HEK293 (cell line): ENCODE results near the gene SLC38A1.

Source experiments
- BCL6B ChIP-seq: fragments of 450-650 bp; formaldehyde crosslinking; IDR thresholded peaks from 2 replicates; pipeline ENCODE4 v1.5.1; 2017; ENCODE audit warnings: missing biosample characterization, missing genetic modification characterization
- EGR2 ChIP-seq: fragments of 450-650 bp; formaldehyde crosslinking; IDR thresholded peaks from 2 replicates; pipeline ENCODE4 v1.5.1; 2016; ENCODE audit warnings: low read depth, missing biosample characterization, missing genetic modification characterization
- KLF8 ChIP-seq: fragments of 450-650 bp; formaldehyde crosslinking; IDR thresholded peaks from 2 replicates; pipeline ENCODE4 v1.5.1; 2016; ENCODE audit warnings: missing biosample characterization, missing genetic modification characterization
- PBX3 ChIP-seq: sonication (generic); formaldehyde crosslinking; IDR thresholded peaks from 2 replicates; pipeline ENCODE4 v1.8.1; 2022; ENCODE audit warnings: mild to moderate bottlenecking, moderate library complexity, missing genetic modification reagents
- TSHZ1 ChIP-seq: fragments of 450-650 bp; formaldehyde crosslinking; IDR thresholded peaks from 2 replicates; pipeline ENCODE4 v1.5.1; 2016; ENCODE audit warnings: missing biosample characterization, missing genetic modification characterization, borderline replicate concordance
- ZBTB49 ChIP-seq: fragments of 450-650 bp; formaldehyde crosslinking; IDR thresholded peaks from 2 replicates; pipeline ENCODE4 v1.5.1; 2016; ENCODE audit warnings: missing biosample characterization, missing genetic modification characterization, low read depth
- ZNF138 ChIP-seq: fragments of 450-650 bp; formaldehyde crosslinking; IDR thresholded peaks from 2 replicates; pipeline ENCODE4 v1.5.1; 2016; ENCODE audit warnings: missing biosample characterization, missing genetic modification characterization, borderline replicate concordance
- ZNF155 ChIP-seq: fragments of 450-650 bp; formaldehyde crosslinking; IDR thresholded peaks from 2 replicates; pipeline ENCODE4 v1.5.1; 2016; ENCODE audit warnings: missing biosample characterization, missing genetic modification characterization
- ZNF221 ChIP-seq: fragments of 450-650 bp; formaldehyde crosslinking; IDR thresholded peaks from 2 replicates; pipeline ENCODE4 v1.5.1; 2017; ENCODE audit warnings: missing biosample characterization, missing genetic modification characterization, borderline replicate concordance
- ZNF266 ChIP-seq: fragments of 450-650 bp; formaldehyde crosslinking; IDR thresholded peaks from 2 replicates; pipeline ENCODE4 v1.5.1; 2016; ENCODE audit warnings: missing biosample characterization, missing genetic modification characterization, low read depth
- ZNF354C ChIP-seq: fragments of 450-650 bp; formaldehyde crosslinking; IDR thresholded peaks from 2 replicates; pipeline ENCODE4 v1.5.1; 2016; ENCODE audit warnings: missing biosample characterization, missing genetic modification characterization, low read depth, borderline replicate concordance
- ZNF391 ChIP-seq: fragments of 450-650 bp; formaldehyde crosslinking; IDR thresholded peaks from 2 replicates; pipeline ENCODE4 v1.5.1; 2016; ENCODE audit warnings: low read depth, missing biosample characterization, missing genetic modification characterization, borderline replicate concordance
- ZNF433 ChIP-seq: fragments of 450-650 bp; formaldehyde crosslinking; IDR thresholded peaks from 2 replicates; pipeline ENCODE4 v1.5.1; 2016; ENCODE audit warnings: missing biosample characterization, missing genetic modification characterization, low read depth
- ZNF600 ChIP-seq: fragments of 450-650 bp; formaldehyde crosslinking; IDR thresholded peaks from 2 replicates; pipeline ENCODE4 v1.5.1; 2016; ENCODE audit warnings: missing biosample characterization, missing genetic modification characterization
- ZNF843 ChIP-seq: fragments of 450-650 bp; formaldehyde crosslinking; IDR thresholded peaks from 2 replicates; pipeline ENCODE4 v1.5.1; 2016; ENCODE audit warnings: missing biosample characterization, missing genetic modification characterization
- ZSCAN23 ChIP-seq: fragments of 450-650 bp; formaldehyde crosslinking; IDR thresholded peaks from 2 replicates; pipeline ENCODE4 v1.5.1; 2016; ENCODE audit warnings: missing biosample characterization, missing genetic modification characterization
- TF ChIP-seq, protein P1 (sequence below): fragments of 450-650 bp; formaldehyde crosslinking; IDR thresholded peaks from 2 replicates; pipeline ENCODE4 v1.5.1; 2016; ENCODE audit warnings: missing biosample characterization, missing genetic modification characterization
- TF ChIP-seq, protein P2 (sequence below): fragments of 450-650 bp; formaldehyde crosslinking; IDR thresholded peaks from 2 replicates; pipeline ENCODE4 v1.5.1; 2016; ENCODE audit warnings: missing biosample characterization, missing genetic modification characterization, low read depth
- TF ChIP-seq, protein P3 (sequence below): fragments of 450-650 bp; formaldehyde crosslinking; IDR thresholded peaks from 2 replicates; pipeline ENCODE4 v1.5.1; 2017; ENCODE audit warnings: missing biosample characterization, missing genetic modification characterization
- TF ChIP-seq, protein P4 (sequence below): fragments of 450-650 bp; formaldehyde crosslinking; IDR thresholded peaks from 2 replicates; pipeline ENCODE4 v1.5.1; 2016; ENCODE audit warnings: missing biosample characterization, missing genetic modification characterization

The SLC38A1 gene

GRCh38 chr12:46268583-46269428 is at the start of gene SLC38A1 (continued):
- TF ChIP-seq PBX3 (CRISPR knock-in tag): peak; percentile 41; the same call in 1 of the 2 replicates
- TF ChIP-seq ZNF843 (tag by site-specific recombination): peak; percentile 69; the same call in 1 of the 2 replicates
- TF ChIP-seq, protein P1, sequence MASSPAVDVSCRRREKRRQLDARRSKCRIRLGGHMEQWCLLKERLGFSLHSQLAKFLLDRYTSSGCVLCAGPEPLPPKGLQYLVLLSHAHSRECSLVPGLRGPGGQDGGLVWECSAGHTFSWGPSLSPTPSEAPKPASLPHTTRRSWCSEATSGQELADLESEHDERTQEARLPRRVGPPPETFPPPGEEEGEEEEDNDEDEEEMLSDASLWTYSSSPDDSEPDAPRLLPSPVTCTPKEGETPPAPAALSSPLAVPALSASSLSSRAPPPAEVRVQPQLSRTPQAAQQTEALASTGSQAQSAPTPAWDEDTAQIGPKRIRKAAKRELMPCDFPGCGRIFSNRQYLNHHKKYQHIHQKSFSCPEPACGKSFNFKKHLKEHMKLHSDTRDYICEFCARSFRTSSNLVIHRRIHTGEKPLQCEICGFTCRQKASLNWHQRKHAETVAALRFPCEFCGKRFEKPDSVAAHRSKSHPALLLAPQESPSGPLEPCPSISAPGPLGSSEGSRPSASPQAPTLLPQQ (tag by site-specific recombination): peak; percentile 91
- no peak for TF ChIP-seq ZNF391 (tag by site-specific recombination)
- TF ChIP-seq, protein P2, sequence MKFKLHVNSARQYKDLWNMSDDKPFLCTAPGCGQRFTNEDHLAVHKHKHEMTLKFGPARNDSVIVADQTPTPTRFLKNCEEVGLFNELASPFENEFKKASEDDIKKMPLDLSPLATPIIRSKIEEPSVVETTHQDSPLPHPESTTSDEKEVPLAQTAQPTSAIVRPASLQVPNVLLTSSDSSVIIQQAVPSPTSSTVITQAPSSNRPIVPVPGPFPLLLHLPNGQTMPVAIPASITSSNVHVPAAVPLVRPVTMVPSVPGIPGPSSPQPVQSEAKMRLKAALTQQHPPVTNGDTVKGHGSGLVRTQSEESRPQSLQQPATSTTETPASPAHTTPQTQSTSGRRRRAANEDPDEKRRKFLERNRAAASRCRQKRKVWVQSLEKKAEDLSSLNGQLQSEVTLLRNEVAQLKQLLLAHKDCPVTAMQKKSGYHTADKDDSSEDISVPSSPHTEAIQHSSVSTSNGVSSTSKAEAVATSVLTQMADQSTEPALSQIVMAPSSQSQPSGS (tag by site-specific recombination): 0 out of 2 replicates have a peak, but pooled peaks have one; percentile 32
- no peak; the same call in 1 of the 2 replicates for TF ChIP-seq BCL6B (tag by site-specific recombination)
- 0 out of 2 replicates have a peak, but pooled peaks have one; percentile 31 for TF ChIP-seq ZNF138 (tag by site-specific recombination)
- TF ChIP-seq, protein P3, sequence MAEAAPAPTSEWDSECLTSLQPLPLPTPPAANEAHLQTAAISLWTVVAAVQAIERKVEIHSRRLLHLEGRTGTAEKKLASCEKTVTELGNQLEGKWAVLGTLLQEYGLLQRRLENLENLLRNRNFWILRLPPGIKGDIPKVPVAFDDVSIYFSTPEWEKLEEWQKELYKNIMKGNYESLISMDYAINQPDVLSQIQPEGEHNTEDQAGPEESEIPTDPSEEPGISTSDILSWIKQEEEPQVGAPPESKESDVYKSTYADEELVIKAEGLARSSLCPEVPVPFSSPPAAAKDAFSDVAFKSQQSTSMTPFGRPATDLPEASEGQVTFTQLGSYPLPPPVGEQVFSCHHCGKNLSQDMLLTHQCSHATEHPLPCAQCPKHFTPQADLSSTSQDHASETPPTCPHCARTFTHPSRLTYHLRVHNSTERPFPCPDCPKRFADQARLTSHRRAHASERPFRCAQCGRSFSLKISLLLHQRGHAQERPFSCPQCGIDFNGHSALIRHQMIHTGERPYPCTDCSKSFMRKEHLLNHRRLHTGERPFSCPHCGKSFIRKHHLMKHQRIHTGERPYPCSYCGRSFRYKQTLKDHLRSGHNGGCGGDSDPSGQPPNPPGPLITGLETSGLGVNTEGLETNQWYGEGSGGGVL: peak; percentile 93
- TF ChIP-seq ZNF155: no peak
- TF ChIP-seq ZBTB49 (tag by site-specific recombination): no peak
- peak; percentile 91 for TF ChIP-seq KLF8
- 0 out of 2 replicates have a peak, but pooled peaks have one; percentile 21 for TF ChIP-seq TSHZ1 (tag by site-specific recombination)
- no peak for TF ChIP-seq ZNF433 (tag by site-specific recombination)
- no peak; the same call in 1 of the 2 replicates for TF ChIP-seq EGR2
- TF ChIP-seq ZNF600 (tag by site-specific recombination): peak; percentile 70
- TF ChIP-seq, protein P4, sequence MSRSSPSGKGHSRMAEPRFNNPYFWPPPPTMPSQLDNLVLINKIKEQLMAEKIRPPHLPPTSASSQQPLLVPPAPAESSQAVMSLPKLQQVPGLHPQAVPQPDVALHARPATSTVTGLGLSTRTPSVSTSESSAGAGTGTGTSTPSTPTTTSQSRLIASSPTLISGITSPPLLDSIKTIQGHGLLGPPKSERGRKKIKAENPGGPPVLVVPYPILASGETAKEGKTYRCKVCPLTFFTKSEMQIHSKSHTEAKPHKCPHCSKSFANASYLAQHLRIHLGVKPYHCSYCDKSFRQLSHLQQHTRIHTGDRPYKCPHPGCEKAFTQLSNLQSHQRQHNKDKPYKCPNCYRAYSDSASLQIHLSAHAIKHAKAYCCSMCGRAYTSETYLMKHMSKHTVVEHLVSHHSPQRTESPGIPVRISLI (tag by site-specific recombination): no peak
- peak; percentile 82; the same call in 1 of the 2 replicates for TF ChIP-seq ZSCAN23 (tag by site-specific recombination)
- TF ChIP-seq ZNF354C (tag by site-specific recombination): no peak
- no peak for TF ChIP-seq ZNF221 (tag by site-specific recombination)
- TF ChIP-seq ZNF266 (tag by site-specific recombination): no peak
